Thyroid gland (tissue), 4 donors: ENCODE results near the gene NHLH2. TPM values are rescaled to one million over a fixed set of nuclear protein-coding genes. Genes with fewer than 3 reads are reported as not detected.
A peak's percentile ranks its signal among the peaks of the same experiment; 100 is the strongest.

Experiments used
- DNase-seq, 2 donors: peaks; one replicate each; pipeline ENCODE4 v3.0.0-alpha.2; 2019
- H3K27ac ChIP-seq, 3 donors: fragments of 200-600 bp; sonication (generic); 1 replicate in 2 of 3; 2 replicates in 1 of 3; pipeline ENCODE4 v1.5.1; 2016 to 2019; ENCODE audit warnings: mild to moderate bottlenecking in 1 of 3, moderate library complexity in 1 of 3
- H3K27me3 ChIP-seq: fragments of 200-600 bp; sonication (generic); one replicate; pipeline ENCODE4 v1.5.1; 2019
- H3K36me3 ChIP-seq, 2 donors: fragments of 200-600 bp; sonication (generic); one replicate each; pipeline ENCODE4 v1.5.1; 2016 to 2019
- H3K4me1 ChIP-seq, 2 donors: fragments of 200-600 bp; sonication (generic); one replicate each; pipeline ENCODE4 v1.5.1; 2017 to 2019
- H3K4me3 ChIP-seq, 3 donors: fragments of 200-600 bp; sonication (generic); replicated peaks in 1 of 3; 1 replicate in 2 of 3; 2 replicates in 1 of 3; pipeline ENCODE4 v1.5.1; 2016; ENCODE audit warnings: mild to moderate bottlenecking in 1 of 3
- H3K9me3 ChIP-seq: fragments of 200-600 bp; sonication (generic); one replicate; pipeline ENCODE4 v1.5.1; 2017
- POLR2A ChIP-seq, 2 donors: fragments of 450-650 bp; IDR thresholded peaks; one replicate each; pipeline ENCODE4 v1.6.1; 2017; ENCODE audit warnings: antibody characterized with exemption in 2 of 2, mild to moderate bottlenecking in 2 of 2, moderate library complexity in 1 of 2
- WGBS, 2 donors: methylation state at CpG; one replicate each; pipeline ENCODE4 v1.1.5; 2017; 5-methylcytosine and 5-hydroxymethylcytosine counted together
- intact Hi-C: fragments of 100-400 bp; cut with DNase I; formaldehyde crosslinking; loops from one replicate; pipeline ENCODE4 v1.15.1; 2023
- total RNA-seq, 4 donors: library from RNA; depleted of rRNA; stranded (reverse); fragments of >200 nt; gene quantifications; one replicate each; pipeline ENCODE4 v1.2.3, GENCODE V29; 2016
- TF ChIP-seq, protein P1 (sequence below), 6 experiments: fragments of 200-600 bp in 3 of 6; fragments of 450-650 bp in 3 of 6; sonication (generic) in 3 of 6; IDR thresholded peaks; one replicate each; pipeline ENCODE4 v1.5.1; 2016 to 2019; ENCODE audit warnings: antibody characterized with exemption in 6 of 6, mild to moderate bottlenecking in 2 of 6, inconsistent platforms in 1 of 6, moderate library complexity in 1 of 6

The NHLH2 gene
- total RNA-seq, 4 donors from 2014 or later = not detected

DNA sequence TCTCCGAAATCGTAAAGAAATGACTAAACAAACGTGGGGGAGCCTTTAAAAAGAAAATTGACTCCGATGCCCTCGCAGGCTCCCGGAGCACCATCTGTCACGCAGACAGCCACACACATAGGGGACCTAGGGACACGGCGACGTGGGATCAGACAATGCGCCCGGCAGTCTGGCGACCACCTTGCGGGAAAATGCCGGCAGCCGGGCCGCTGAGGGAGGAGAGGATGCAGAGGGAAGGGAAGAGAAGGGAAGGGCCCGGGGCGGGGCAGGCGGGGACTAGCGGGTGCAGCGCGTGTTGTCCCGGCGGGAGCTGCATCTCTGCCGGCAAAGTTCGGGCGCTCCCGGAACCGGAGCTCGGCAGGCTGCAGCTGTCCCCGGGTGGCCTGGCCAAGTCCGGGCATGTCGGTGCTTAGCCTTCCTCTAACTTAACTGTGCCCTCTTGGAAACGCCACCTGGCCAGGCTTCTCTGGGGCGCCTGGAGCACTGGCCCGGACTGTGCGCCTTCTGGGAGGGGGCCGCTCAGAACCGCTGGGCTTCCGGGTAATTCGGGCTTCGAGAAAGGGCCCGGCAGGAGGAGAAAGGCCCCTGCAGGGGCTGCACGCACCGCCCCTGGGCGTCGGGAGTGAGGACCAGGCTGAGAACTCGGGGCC lies 1.8 kb downstream of the NHLH2 start:
- H3K27ac ChIP-seq = no peak overlapping the region
- no peaks in the 10 kb centered on the region for H3K36me3 ChIP-seq
- intact Hi-C loops = no loop called here
- H3K27me3 ChIP-seq = peaks cover 42% of the 10 kb centered on the region
- no peaks in the 10 kb centered on the region for H3K9me3 ChIP-seq
- H3K4me3 ChIP-seq = peak overlapping the region in 1 of 3 donors; percentile 20
- DNase-seq = peak; percentile 21 to 39
- H3K4me1 ChIP-seq = peaks cover 20 to 25% of the 10 kb centered on the region in 2 donors
- 3% methylated on average over 30 to 31 of the region's 49 CpGs for WGBS, 2 donors
- no peak for TF ChIP-seq POLR2A (IDR thresholded peaks at IDR 0.05)
- TF ChIP-seq, protein P1, sequence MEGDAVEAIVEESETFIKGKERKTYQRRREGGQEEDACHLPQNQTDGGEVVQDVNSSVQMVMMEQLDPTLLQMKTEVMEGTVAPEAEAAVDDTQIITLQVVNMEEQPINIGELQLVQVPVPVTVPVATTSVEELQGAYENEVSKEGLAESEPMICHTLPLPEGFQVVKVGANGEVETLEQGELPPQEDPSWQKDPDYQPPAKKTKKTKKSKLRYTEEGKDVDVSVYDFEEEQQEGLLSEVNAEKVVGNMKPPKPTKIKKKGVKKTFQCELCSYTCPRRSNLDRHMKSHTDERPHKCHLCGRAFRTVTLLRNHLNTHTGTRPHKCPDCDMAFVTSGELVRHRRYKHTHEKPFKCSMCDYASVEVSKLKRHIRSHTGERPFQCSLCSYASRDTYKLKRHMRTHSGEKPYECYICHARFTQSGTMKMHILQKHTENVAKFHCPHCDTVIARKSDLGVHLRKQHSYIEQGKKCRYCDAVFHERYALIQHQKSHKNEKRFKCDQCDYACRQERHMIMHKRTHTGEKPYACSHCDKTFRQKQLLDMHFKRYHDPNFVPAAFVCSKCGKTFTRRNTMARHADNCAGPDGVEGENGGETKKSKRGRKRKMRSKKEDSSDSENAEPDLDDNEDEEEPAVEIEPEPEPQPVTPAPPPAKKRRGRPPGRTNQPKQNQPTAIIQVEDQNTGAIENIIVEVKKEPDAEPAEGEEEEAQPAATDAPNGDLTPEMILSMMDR (IDR thresholded peaks at IDR 0.05) = no peak

DNA sequence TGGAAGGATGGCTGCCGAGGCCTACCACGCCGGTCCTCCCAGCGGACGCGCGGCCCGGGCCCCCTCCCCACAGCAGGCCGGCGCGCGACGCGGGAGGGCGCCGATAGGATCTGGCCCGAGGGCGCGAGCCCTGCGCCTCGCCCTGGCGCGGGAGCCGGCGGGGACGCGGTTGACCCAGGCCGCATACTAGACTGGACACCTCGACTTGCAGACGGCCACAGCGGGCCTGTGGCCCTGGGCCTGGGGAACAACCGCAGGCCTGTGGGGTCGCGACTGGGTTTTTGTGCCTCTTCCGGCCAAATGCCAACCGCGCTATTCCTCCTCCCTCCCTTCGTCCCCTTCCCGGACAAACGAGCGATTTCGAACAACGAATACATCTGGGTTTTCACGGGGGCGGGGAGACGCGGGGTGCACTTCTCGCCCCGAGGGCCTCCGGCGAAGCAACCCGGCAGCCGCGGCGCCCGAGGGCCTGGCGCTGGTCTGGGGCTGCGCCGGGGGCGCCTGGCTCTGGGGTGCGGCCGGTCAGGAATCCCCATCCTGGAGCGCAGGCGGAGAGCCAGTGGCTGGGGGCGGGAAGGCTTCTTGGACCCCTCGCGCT lies 2.4 kb downstream of the NHLH2 start:
- H3K9me3 ChIP-seq = no peaks in the 10 kb centered on the region
- 5 to 6% methylated on average over 32 to 47 of the region's 67 CpGs for WGBS, 2 donors
- H3K4me3 ChIP-seq = peak overlapping the region in 1 of 3 donors; percentile 20
- TF ChIP-seq POLR2A (IDR thresholded peaks at IDR 0.05) = no peak
- TF ChIP-seq, protein P1 (IDR thresholded peaks at IDR 0.05) = no peak
- intact Hi-C loops = no loop called here
- H3K27ac ChIP-seq = no peak overlapping the region
- no peak for DNase-seq
- no peaks in the 10 kb centered on the region for H3K36me3 ChIP-seq
- peaks cover 42% of the 10 kb centered on the region for H3K27me3 ChIP-seq
- peaks cover 20 to 25% of the 10 kb centered on the region in 2 donors for H3K4me1 ChIP-seq

DNA sequence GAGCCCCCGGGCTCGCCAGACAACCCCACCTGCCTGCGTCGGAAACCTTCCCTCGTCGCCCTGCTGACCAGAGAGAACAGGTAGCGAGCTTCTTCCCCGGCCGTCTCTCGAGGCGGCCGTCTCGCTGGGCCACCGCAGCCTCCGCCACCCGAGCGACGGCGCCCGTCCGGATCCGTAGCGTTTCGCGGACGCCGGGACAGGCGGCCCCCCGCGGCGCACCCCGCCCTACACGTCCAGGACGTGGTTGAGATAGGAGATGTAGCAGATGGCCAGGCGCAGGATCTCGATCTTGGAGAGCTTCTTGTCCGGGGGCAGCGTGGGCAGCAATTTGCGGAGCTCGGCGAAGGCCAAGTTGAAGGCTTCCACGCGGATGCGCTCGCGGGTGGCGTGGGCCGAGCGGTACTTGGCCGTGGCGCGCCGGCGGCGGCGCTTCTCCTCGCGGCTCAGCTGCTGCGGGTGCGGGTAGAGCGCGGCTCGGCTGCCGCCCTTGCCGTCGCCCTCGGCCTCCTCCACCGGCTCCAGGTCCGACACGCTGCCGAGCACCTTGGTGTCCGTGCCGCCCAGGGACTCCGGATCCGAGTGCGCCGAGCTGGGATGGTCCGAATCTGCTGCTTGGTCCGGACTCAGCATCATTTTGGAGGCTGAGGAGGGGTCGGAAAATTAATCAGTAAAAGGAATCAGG lies 3.0 kb downstream of the NHLH2 start:
- H3K27me3 ChIP-seq = peaks cover 42% of the 10 kb centered on the region
- peak; percentile 2 to 4 for DNase-seq
- TF ChIP-seq POLR2A (IDR thresholded peaks at IDR 0.05) = no peak
- TF ChIP-seq, protein P1 (IDR thresholded peaks at IDR 0.05) = no peak
- H3K4me3 ChIP-seq = no peak overlapping the region
- H3K9me3 ChIP-seq = no peaks in the 10 kb centered on the region
- no peaks in the 10 kb centered on the region for H3K36me3 ChIP-seq
- no peak overlapping the region for H3K27ac ChIP-seq
- peaks cover 20 to 25% of the 10 kb centered on the region in 2 donors for H3K4me1 ChIP-seq
- intact Hi-C loops = no loop called here
- WGBS, 2 donors = 3% methylated on average over 10 of the region's 80 CpGs; no CpG with 5 or more reads in 1 of the 2 donors

DNA sequence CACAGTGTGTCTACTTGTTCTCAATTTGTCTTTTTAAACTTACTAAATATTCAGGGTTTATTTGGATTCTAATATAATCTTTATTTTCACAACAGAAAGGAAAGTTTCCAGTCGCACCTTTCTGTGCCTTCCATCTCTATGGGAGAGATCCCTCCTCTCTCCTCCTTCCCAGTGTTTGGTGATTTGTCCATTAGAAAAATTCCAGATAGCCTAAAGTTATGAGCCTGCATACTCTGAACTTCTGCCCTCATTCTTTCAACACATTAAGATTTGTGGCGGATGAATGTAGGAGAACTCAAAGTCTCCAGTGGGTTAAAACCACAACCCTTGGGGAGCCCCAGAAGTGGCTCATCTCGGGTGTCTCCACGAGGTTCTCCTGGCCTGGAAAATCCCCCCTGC lies 3.6 kb downstream of the NHLH2 start:
- no peaks in the 10 kb centered on the region for H3K9me3 ChIP-seq
- peaks cover 42% of the 10 kb centered on the region for H3K27me3 ChIP-seq
- no peak overlapping the region for H3K4me3 ChIP-seq
- TF ChIP-seq, protein P1 (IDR thresholded peaks at IDR 0.05) = no peak
- TF ChIP-seq POLR2A (IDR thresholded peaks at IDR 0.05) = no peak
- H3K27ac ChIP-seq = no peak overlapping the region
- H3K36me3 ChIP-seq = no peaks in the 10 kb centered on the region
- peaks cover 20 to 25% of the 10 kb centered on the region in 2 donors for H3K4me1 ChIP-seq
- WGBS, 2 donors = 37 to 42% methylated on average over 4 of the region's 4 CpGs
- no peak for DNase-seq
- intact Hi-C loops = no loop called here

DNA sequence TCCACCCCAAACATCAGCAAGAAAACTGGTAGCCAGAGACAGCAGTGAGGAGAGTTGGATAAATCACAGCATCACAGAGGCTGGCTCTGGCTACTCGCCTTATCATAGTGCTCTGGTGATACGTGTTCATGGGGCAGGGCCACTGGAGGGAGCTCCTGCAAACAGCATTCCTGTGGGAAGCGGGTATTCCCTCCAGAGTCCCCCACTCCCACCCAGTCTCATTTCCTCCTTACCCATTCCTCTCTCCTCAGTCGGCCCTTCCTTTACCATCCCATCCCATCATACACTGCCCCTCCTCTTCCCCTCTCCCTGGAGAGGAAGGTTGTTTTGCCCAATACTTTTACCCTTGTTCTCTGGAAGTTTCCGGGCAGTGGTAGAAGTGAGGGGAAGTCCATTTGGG lies 7.1 kb downstream of the NHLH2 start:
- Histone ChIP-seq H3K27me3 (peaks cover 15% of the 10 kb centered on the region), H3K9me3 (no peaks in the 10 kb centered on the region), H3K4me3 (no peak overlapping the region), H3K4me1 (peaks cover 12 to 16% of the 10 kb centered on the region in 2 donors), H3K27ac (no peak overlapping the region), H3K36me3 (no peaks in the 10 kb centered on the region)
- DNase-seq = no peak
- 63 to 68% methylated on average over 5 of the region's 5 CpGs for WGBS, 2 donors
- intact Hi-C loops = no loop called here
- TF ChIP-seq POLR2A (IDR thresholded peaks at IDR 0.05) = no peak
- TF ChIP-seq, protein P1 (IDR thresholded peaks at IDR 0.05) = no peak
